NB4 (cell line): ENCODE results near the gene MFN2.
"Not testable (repeated sequence)": the region's sequence is repeated elsewhere in the genome, so short reads cannot be mapped to it uniquely, and the experiment has no call there.

Experiments used
- DNase-seq: peaks from one replicate; pipeline ENCODE4 v3.0.0; 2010; ENCODE audit warnings: low read depth
- H3K4me3 ChIP-seq: one replicate; pipeline ENCODE4 v1.5.1; 2011; ENCODE audit warnings: mild to moderate bottlenecking, low read depth, low read length, moderate library complexity
- CTCF ChIP-seq: IDR thresholded peaks from one replicate; pipeline ENCODE4 v1.5.1; 2012; ENCODE audit warnings: low read depth, low read length
- MAX ChIP-seq: IDR thresholded peaks from 2 replicates; pipeline ENCODE4 v1.6.1; 2011; ENCODE audit warnings: low read depth, low read length
- MYC ChIP-seq: IDR thresholded peaks from 2 replicates; pipeline ENCODE4 v1.6.1; 2011; ENCODE audit warnings: low read depth, low read length
- POLR2A ChIP-seq: IDR thresholded peaks from 2 replicates; pipeline ENCODE4 v1.6.1; 2011; ENCODE audit warnings: mild to moderate bottlenecking; ENCODE audit not compliant: insufficient read length; ENCODE audit errors: extremely low read depth

MFN2 gene

GRCh38 chr1:11979851-11980675 is at the start of gene MFN2:
MFN2 (plus strand) TSS chr1:11980444; CDS start chr1:11989169, 8,725 bp downstream.
- TF ChIP-seq POLR2A (peak; percentile 51), MYC (peak; percentile 47; the same call in 1 of the 2 replicates), CTCF (no peak)
- peak within 1 kb of the TSS; percentile 99 for H3K4me3 ChIP-seq
- DNase-seq = peak; percentile 98

DNA sequence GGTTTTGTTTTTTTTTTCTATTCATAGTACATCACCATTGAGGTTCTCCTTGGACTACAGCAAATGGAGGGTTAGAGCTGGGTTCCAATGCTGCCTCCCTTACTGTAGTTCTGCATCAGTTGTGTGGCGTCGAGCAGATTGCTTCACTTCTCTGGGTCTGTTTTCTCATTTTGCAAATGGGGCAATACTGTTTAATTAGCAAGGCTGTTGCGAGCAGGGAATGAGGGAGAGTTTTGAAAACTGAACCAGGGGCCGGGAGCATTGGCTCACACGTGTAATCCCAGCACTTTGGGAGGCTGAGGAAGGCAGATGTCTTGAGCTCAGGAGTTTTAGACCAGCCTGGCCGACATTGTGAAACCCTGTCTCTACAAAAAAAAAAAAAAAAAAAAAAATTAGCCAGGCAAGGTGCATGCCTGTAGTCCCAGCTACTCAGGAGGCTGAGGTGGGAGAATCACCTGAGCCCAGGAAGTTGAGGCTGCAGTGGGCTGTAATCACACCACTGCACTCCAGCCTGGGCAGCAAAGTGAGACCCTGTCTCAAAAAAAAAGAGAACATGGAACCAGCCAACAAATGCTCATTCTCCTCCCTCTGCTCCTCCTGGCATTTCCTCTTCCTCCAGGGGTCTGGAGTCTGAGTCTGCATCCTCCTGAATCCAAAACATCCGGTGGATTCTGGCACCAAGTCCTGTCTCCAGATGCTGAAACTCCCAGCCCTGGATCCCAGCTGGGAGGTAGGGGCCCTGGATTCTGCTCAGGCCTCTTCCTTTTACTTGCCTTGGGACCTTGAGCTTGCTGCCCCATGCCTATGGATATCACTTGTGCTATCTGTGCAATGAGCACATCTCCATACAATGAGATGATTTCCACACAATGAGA is 49.4 kb upstream of the MFN2 start:
- TF ChIP-seq POLR2A (no peak), MAX (no peak), CTCF (no peak), MYC (no peak)
- H3K4me3 ChIP-seq = no peak overlapping the region
- DNase-seq = peak; percentile 38

- TF ChIP-seq POLR2A (no peak), MAX (no peak), MYC (no peak), CTCF (no peak)
- DNase-seq = no peak
- no peak overlapping the region for H3K4me3 ChIP-seq
Measured at GRCh38 chr1:11931845-11932244, 48.4 kb upstream of the MFN2 start.

GRCh38 chr1:11934302-11935056 is 45.8 kb upstream of the MFN2 start, which contains the start of gene PLOD1:
PLOD1 (plus strand) TSS chr1:11934717; CDS start chr1:11934780, 63 bp downstream.
- TF ChIP-seq MAX (peak; percentile 36; the same call in 1 of the 2 replicates), MYC (peak; percentile 73), POLR2A (peak; percentile 62), CTCF (no peak)
- DNase-seq = peak; percentile 92
- H3K4me3 ChIP-seq = peak within 1 kb of the TSS; percentile 67

DNA sequence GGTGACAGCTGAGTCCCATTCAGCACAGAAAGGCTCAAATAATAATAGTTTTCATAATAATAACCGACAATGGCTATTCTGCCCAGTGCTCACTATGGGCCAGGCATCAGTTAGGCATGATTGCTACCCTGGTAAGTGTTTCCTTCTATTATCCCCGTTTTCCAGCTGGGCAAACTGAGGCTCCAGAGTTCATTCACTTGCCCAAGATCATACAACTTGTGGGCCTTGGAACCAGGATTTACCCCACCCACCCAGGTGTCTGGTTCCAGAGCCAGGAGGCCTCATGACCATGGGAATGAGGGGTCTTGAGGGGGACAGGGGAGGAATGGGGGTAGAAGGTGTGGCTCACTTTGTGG is 45.2 kb upstream of the MFN2 start:
- DNase-seq = no peak
- H3K4me3 ChIP-seq = peak overlapping the region; percentile 67
- TF ChIP-seq POLR2A (no peak), MYC (no peak), MAX (no peak), CTCF (no peak)

DNA sequence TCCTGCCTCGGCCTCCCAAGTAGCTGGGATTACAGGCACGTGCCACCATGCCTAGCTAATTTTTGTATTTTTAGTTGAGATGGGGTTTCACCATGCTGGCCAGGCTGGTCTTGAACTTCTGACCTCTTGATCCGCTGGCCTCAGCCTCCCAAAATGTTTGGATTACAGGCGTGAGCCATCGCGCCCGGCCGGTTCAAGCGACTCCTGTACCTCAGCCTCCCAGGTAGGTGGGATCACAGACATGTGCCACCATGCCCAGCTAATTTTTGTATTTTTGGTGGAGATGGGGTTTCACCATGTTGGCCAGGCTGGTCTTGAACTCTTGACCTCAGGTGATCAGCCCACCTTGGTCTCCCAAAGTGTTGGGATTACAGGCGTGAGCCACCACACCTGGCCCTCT is 44.5 kb upstream of the MFN2 start:
- H3K4me3 ChIP-seq, DNase-seq: not testable (repeated sequence)
